Measurements from ENCODE around the gene GJB2.

Gene GJB2

GRCh38 chr13:20193162-20193906, 596 bp upstream of the GJB2 start:
- DNase-seq (ENCODE audit: low read depth) = no peak
- TF ChIP-seq CTCF (IDR thresholded peaks at IDR 0.05; ENCODE audit: low read depth, low read length, missing control alignments) = no peak
- H3K4me3 ChIP-seq (ENCODE audit: low read depth, low read length) = peak overlapping the region; percentile 42
- in situ Hi-C loops (cut with HindIII; ENCODE audit: low sequenced_read_pairs) = loop anchor here (25.0 kb wide), 2 partner anchors 519 to 644 kb away; partner anchors contain the start of gene IL17D

GRCh38 chr13:20192158-20192835, 441 bp downstream of the GJB2 start:
- H3K4me3 ChIP-seq (ENCODE audit: low read depth, low read length) = peak overlapping the region; percentile 42
- no peak for TF ChIP-seq CTCF (IDR thresholded peaks at IDR 0.05; ENCODE audit: low read depth, low read length, missing control alignments)
- in situ Hi-C loops (cut with HindIII; ENCODE audit: low sequenced_read_pairs) = loop anchor here (25.0 kb wide), 2 partner anchors 520 to 645 kb away; partner anchors contain the start of gene IL17D
- no peak for DNase-seq (ENCODE audit: low read depth)

- TF ChIP-seq CTCF (IDR thresholded peaks at IDR 0.05; ENCODE audit: low read depth, low read length, missing control alignments) = no peak
- no peak for DNase-seq (ENCODE audit: low read depth)
- peak overlapping the region; percentile 42 for H3K4me3 ChIP-seq (ENCODE audit: low read depth, low read length)
- in situ Hi-C loops (cut with HindIII; ENCODE audit: low sequenced_read_pairs) = loop anchor here (25.0 kb wide), 2 partner anchors 521 to 646 kb away; partner anchors contain the start of gene IL17D
Observed at GRCh38 chr13:20191311-20192157, 1.2 kb downstream of the GJB2 start.

GRCh38 chr13:20190481-20191310, 2.0 kb downstream of the GJB2 start:
- in situ Hi-C loops (cut with HindIII; ENCODE audit: low sequenced_read_pairs) = loop anchor here (25.0 kb wide), 2 partner anchors 522 to 647 kb away; partner anchors contain the start of gene IL17D
- H3K4me3 ChIP-seq (ENCODE audit: low read depth, low read length) = no peak overlapping the region
- DNase-seq (ENCODE audit: low read depth) = no peak
- TF ChIP-seq CTCF (IDR thresholded peaks at IDR 0.05; ENCODE audit: low read depth, low read length, missing control alignments) = no peak

- in situ Hi-C loops (cut with HindIII; ENCODE audit: low sequenced_read_pairs) = loop anchor here (25.0 kb wide), 2 partner anchors 522 to 647 kb away; partner anchors contain the start of gene IL17D
- no peak for TF ChIP-seq CTCF (IDR thresholded peaks at IDR 0.05; ENCODE audit: low read depth, low read length, missing control alignments)
- no peak for DNase-seq (ENCODE audit: low read depth)
- H3K4me3 ChIP-seq (ENCODE audit: low read depth, low read length) = no peak overlapping the region
Observed at GRCh38 chr13:20190076-20190475, 2.7 kb downstream of the GJB2 start.
